NT2/D1 (cell line): Measurements from ENCODE around the gene LIMK1.

ENCODE experiments used
- SUZ12 ChIP-seq: IDR thresholded peaks from 2 replicates; pipeline ENCODE4 v1.6.1; 2011; ENCODE audit not compliant: insufficient read length, insufficient read depth; ENCODE audit errors: extremely low read depth
- YY1 ChIP-seq: IDR thresholded peaks from 2 replicates; pipeline ENCODE4 v1.6.1; 2011; ENCODE audit not compliant: insufficient read length, insufficient read depth
- ZNF274 ChIP-seq: IDR thresholded peaks from 2 replicates; pipeline ENCODE4 v1.6.1; 2011; ENCODE audit warnings: mild to moderate bottlenecking, low read depth, low read length

DNA sequence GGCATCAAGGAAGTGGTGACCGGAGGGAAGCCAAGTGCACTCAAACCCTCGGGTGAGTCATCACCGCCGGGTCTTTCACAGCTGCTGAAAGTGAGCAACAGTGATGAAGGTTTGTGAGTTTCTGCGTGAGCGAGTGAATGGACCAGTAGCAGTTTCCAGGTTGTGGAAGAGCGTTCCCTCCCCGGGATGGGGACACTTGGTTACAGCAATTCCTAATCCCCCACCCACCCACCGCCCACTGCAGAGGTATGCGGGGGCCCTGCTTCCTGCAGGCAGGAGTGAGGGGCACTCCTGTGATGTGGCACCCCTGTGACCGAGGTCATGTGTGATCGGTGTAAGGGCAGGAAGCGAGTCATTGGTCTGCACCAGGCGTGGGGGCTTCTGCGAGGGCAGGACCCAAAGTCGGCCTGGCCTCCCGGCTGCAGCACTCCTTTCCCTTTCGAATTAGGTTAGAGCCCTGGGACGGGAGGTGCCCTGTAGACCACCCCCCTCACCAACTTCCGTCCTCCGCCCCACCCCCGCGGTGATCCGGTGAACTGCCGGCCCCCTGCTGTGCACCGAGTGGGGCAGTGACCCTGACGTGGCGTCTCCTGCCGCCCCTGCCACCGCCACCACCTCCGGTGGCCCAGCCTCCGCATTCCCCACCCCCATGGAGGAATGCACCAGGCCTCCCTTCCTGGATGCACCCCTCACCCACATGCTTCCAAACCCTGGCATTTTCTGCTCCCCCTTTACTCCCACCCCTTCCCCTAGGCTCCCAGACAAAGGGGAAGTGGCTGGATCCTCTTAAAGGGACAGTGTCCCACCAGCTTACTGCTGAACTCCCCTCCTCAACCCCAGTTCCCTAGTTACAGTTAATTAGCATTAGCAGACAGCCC is 10.9 kb downstream of the LIMK1 start:
- TF ChIP-seq ZNF274 (no peak), YY1 (no peak), SUZ12 (no peak)
